Measurements from ENCODE around the gene ATP8A1. TPM values are rescaled to one million over a fixed set of nuclear protein-coding genes. Genes with fewer than 3 reads are reported as not detected.
"Not testable (repeated sequence)": the region's sequence is repeated elsewhere in the genome, so short reads cannot be mapped to it uniquely, and the experiment has no call there.

Gene ATP8A1
- total RNA-seq, 2 experiments from 2014 or later = 23.8 to 24.7 TPM

- Mint-ChIP-seq H3K36me3 (peaks cover 13% of the 10 kb centered on the region), H3K4me3 (no peak overlapping the region), H3K27ac (no peak overlapping the region), H3K4me1 (no peaks in the 10 kb centered on the region), H3K9me3 (no peaks in the 10 kb centered on the region), H3K27me3 (no peaks in the 10 kb centered on the region)
- DNase-seq = no peak
These were observed 183.7 kb downstream of the ATP8A1 start for GRCh38 chr4:42473071-42473684.

DNA sequence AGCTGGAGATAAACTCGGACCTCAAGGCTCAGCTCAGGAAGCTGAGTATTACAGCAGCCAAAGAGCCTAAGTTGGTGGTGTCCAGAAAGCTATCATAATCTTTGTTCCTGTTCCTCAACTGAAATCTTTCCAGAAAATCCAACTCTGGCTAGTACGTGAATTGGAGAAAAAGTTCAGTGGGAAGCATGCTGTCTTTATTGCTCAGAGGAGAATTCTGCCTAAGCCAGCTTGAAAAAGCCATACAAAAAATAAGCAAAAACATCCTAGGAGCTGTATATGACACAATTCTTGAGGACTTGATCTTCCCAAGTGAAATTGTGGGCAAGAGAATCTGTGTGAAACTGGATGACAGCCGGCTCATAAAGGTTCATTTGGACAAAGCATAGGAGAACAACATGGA lies 185.0 kb downstream of the ATP8A1 start:
- peaks cover 16% of the 10 kb centered on the region for H3K36me3 Mint-ChIP-seq
- H3K27me3 Mint-ChIP-seq = no peaks in the 10 kb centered on the region
- no peak overlapping the region for H3K4me3 Mint-ChIP-seq
- no peak for DNase-seq
- H3K9me3 Mint-ChIP-seq = no peaks in the 10 kb centered on the region
- H3K27ac Mint-ChIP-seq = no peak overlapping the region
- no peaks in the 10 kb centered on the region for H3K4me1 Mint-ChIP-seq

- no peaks in the 10 kb centered on the region for H3K4me1 Mint-ChIP-seq
- no peak for DNase-seq
- H3K9me3 Mint-ChIP-seq = no peaks in the 10 kb centered on the region
- no peaks in the 10 kb centered on the region for H3K27me3 Mint-ChIP-seq
- H3K36me3 Mint-ChIP-seq = peaks cover 12% of the 10 kb centered on the region
- H3K4me3 Mint-ChIP-seq = no peak overlapping the region
- no peak overlapping the region for H3K27ac Mint-ChIP-seq
These were observed 186.9 kb downstream of the ATP8A1 start for GRCh38 chr4:42470023-42470422.

DNA sequence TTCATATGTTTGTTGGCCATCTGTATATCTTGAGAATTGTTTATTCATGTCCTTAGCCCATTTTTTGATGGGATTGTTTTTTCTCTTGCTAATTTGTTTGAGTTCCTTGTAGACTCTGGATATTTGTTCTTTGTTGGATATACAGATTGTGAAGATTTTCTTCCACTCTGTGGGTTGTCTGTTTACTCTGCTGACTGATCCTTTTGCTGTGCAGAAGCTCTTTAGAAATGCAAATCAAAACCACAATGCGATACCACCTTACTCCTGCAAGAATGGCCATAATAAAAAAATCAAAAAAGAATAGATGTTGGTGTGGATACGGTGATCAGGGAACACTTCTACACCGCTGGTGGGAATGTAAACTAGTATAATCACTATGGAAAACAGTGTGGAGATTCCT lies 189.1 kb downstream of the ATP8A1 start:
- not testable (repeated sequence) for H3K9me3 Mint-ChIP-seq, H3K4me3 Mint-ChIP-seq, H3K4me1 Mint-ChIP-seq, H3K27me3 Mint-ChIP-seq, DNase-seq, H3K27ac Mint-ChIP-seq
- H3K36me3 Mint-ChIP-seq = peaks cover 19% of the 10 kb centered on the region

GRCh38 chr4:42466273-42466844 lies 190.5 kb downstream of the ATP8A1 start:
- no peaks in the 10 kb centered on the region for H3K4me1 Mint-ChIP-seq
- no peaks in the 10 kb centered on the region for H3K9me3 Mint-ChIP-seq
- no peaks in the 10 kb centered on the region for H3K27me3 Mint-ChIP-seq
- no peak overlapping the region for H3K27ac Mint-ChIP-seq
- no peak for DNase-seq
- H3K36me3 Mint-ChIP-seq = peaks cover 28% of the 10 kb centered on the region
- H3K4me3 Mint-ChIP-seq = no peak overlapping the region

GRCh38 chr4:42464550-42465094 lies 192.3 kb downstream of the ATP8A1 start:
- no peaks in the 10 kb centered on the region for H3K4me1 Mint-ChIP-seq
- H3K36me3 Mint-ChIP-seq = peaks cover 35% of the 10 kb centered on the region
- no peak overlapping the region for H3K27ac Mint-ChIP-seq
- H3K9me3 Mint-ChIP-seq = no peaks in the 10 kb centered on the region
- H3K4me3 Mint-ChIP-seq = no peak overlapping the region
- no peak for DNase-seq
- H3K27me3 Mint-ChIP-seq = no peaks in the 10 kb centered on the region

- H3K27me3 Mint-ChIP-seq, H3K4me3 Mint-ChIP-seq, H3K4me1 Mint-ChIP-seq, H3K27ac Mint-ChIP-seq, H3K9me3 Mint-ChIP-seq, DNase-seq: not testable (repeated sequence)
- H3K36me3 Mint-ChIP-seq = peaks cover 31% of the 10 kb centered on the region
These were observed 195.7 kb downstream of the ATP8A1 start for GRCh38 chr4:42461216-42461615.

GRCh38 chr4:42460043-42460442 lies 196.9 kb downstream of the ATP8A1 start:
- Mint-ChIP-seq H3K36me3 (peaks cover 35% of the 10 kb centered on the region), H3K27ac (no peak overlapping the region), H3K4me3 (no peak overlapping the region), H3K27me3 (no peaks in the 10 kb centered on the region), H3K4me1 (peaks cover 1% of the 10 kb centered on the region), H3K9me3 (no peaks in the 10 kb centered on the region)
- no peak for DNase-seq

DNA sequence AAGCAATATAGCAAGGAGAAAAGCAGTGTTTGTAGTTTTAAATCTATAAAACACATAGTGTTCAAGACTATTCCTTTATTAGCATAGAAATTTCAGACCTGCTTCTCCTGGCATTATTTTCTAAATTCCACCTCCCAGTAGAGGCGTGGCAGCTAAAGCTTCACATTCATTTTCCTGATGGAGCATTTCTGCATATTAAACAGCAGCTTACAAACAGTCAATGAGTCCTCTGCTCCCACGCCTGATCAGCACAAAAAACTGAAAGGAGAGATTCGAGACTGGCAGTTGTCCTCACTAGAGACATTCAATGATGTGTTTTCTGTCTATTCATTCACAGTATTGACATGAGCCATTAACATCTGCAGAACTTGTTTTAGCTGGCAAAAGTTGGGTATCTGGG lies 198.2 kb downstream of the ATP8A1 start:
- H3K9me3 Mint-ChIP-seq = no peaks in the 10 kb centered on the region
- no peak overlapping the region for H3K4me3 Mint-ChIP-seq
- no peak for DNase-seq
- peaks cover 1% of the 10 kb centered on the region for H3K4me1 Mint-ChIP-seq
- no peak overlapping the region for H3K27ac Mint-ChIP-seq
- H3K27me3 Mint-ChIP-seq = no peaks in the 10 kb centered on the region
- peaks cover 36% of the 10 kb centered on the region for H3K36me3 Mint-ChIP-seq

DNA sequence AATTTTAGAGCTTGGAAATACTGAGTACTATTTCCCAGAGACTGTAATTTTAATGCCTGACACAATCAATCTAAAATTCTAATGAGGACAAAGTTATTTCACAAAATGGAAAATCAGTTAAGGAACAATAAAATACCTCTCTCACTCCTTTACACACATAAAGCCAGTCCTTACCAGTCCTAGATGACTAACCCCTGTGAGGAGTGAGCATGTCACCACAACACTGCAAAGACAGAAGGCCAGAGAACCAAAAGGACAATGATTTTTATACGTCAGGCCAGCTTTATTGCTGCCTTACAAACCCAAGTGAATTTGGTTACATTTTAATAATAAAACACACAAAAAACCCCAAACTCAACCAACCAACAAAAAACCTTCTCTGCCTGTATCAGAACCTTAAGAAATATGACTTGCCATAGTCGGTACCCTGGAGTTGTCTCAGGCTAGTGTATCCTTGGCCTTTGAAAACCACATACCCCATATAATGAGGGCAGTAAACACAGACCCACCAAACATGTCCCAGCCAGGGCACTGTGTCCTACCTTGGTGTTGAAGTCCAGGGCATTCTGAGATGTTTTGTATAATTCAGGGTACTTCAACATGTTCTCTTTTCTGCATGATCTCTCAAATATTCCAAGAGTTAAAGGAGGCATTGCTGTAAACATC lies 202.0 kb downstream of the ATP8A1 start:
- peaks cover 1% of the 10 kb centered on the region for H3K4me1 Mint-ChIP-seq
- no peaks in the 10 kb centered on the region for H3K9me3 Mint-ChIP-seq
- H3K27me3 Mint-ChIP-seq = no peaks in the 10 kb centered on the region
- no peak overlapping the region for H3K4me3 Mint-ChIP-seq
- H3K36me3 Mint-ChIP-seq = peaks cover 24% of the 10 kb centered on the region
- H3K27ac Mint-ChIP-seq = no peak overlapping the region
- no peak for DNase-seq

- H3K36me3 Mint-ChIP-seq = peaks cover 27% of the 10 kb centered on the region
- no peak overlapping the region for H3K4me3 Mint-ChIP-seq
- H3K27me3 Mint-ChIP-seq = no peaks in the 10 kb centered on the region
- DNase-seq = no peak
- H3K9me3 Mint-ChIP-seq = no peaks in the 10 kb centered on the region
- H3K4me1 Mint-ChIP-seq = peaks cover under 1% of the 10 kb centered on the region
- H3K27ac Mint-ChIP-seq = no peak overlapping the region
These were observed 203.3 kb downstream of the ATP8A1 start for GRCh38 chr4:42453612-42454011.

DNA sequence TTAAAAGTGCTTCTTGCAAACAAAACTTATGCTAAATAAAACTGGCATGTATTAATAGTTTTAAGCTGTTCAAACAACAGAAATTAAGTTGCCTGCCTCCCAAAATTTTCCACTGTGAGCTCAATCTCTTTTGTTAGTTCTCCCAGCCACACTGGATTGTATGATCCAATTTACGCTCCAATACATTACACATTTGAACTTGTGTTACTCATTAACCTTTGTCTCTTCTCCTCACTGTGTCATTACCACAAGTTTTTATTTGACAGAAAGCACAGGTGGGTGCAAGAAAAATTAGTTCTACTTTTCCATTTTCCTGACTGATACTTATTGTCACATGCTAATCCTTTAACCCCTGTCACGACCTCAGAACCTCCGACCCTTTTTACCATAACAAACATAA lies 204.1 kb downstream of the ATP8A1 start:
- Mint-ChIP-seq H3K9me3 (no peaks in the 10 kb centered on the region), H3K27me3 (no peaks in the 10 kb centered on the region), H3K36me3 (peaks cover 27% of the 10 kb centered on the region), H3K4me3 (no peak overlapping the region), H3K27ac (no peak overlapping the region), H3K4me1 (no peaks in the 10 kb centered on the region)
- DNase-seq = no peak

GRCh38 chr4:42446823-42447222 lies 210.1 kb downstream of the ATP8A1 start:
- H3K27ac Mint-ChIP-seq = no peak overlapping the region
- H3K4me3 Mint-ChIP-seq = no peak overlapping the region
- H3K36me3 Mint-ChIP-seq = peaks cover 25% of the 10 kb centered on the region
- no peak for DNase-seq
- no peaks in the 10 kb centered on the region for H3K4me1 Mint-ChIP-seq
- H3K27me3 Mint-ChIP-seq = no peaks in the 10 kb centered on the region
- H3K9me3 Mint-ChIP-seq = no peaks in the 10 kb centered on the region

GRCh38 chr4:42445038-42445437 lies 211.9 kb downstream of the ATP8A1 start:
- Mint-ChIP-seq H3K4me3 (no peak overlapping the region), H3K36me3 (peaks cover 14% of the 10 kb centered on the region)

GRCh38 chr4:42442601-42443000 lies 214.3 kb downstream of the ATP8A1 start:
- Mint-ChIP-seq H3K4me3 (no peak overlapping the region), H3K4me1 (no peaks in the 10 kb centered on the region), H3K27ac (no peak overlapping the region), H3K27me3 (no peaks in the 10 kb centered on the region), H3K9me3 (no peaks in the 10 kb centered on the region), H3K36me3 (peaks cover 12% of the 10 kb centered on the region)
- no peak for DNase-seq

More at GRCh38 chr4:42445038-42445437, 211.9 kb downstream of the ATP8A1 start:
- DNase-seq = no peak
- H3K9me3 Mint-ChIP-seq = no peaks in the 10 kb centered on the region
- no peaks in the 10 kb centered on the region for H3K27me3 Mint-ChIP-seq
- H3K4me1 Mint-ChIP-seq = no peaks in the 10 kb centered on the region
- no peak overlapping the region for H3K27ac Mint-ChIP-seq

- H3K36me3 Mint-ChIP-seq = peaks cover 19% of the 10 kb centered on the region
- no peak overlapping the region for H3K4me3 Mint-ChIP-seq
- no peaks in the 10 kb centered on the region for H3K4me1 Mint-ChIP-seq
- H3K27ac Mint-ChIP-seq = no peak overlapping the region
- DNase-seq = no peak
- H3K9me3 Mint-ChIP-seq = no peaks in the 10 kb centered on the region
- no peaks in the 10 kb centered on the region for H3K27me3 Mint-ChIP-seq
These were observed 216.8 kb downstream of the ATP8A1 start for GRCh38 chr4:42440083-42440482.
